ENCODE measurements around the gene KRT75. TPM values are rescaled to one million over a fixed set of nuclear protein-coding genes. Genes with fewer than 3 reads are reported as not detected.

The KRT75 gene
- polyA plus RNA-seq, 1 experiment = not detected

DNA sequence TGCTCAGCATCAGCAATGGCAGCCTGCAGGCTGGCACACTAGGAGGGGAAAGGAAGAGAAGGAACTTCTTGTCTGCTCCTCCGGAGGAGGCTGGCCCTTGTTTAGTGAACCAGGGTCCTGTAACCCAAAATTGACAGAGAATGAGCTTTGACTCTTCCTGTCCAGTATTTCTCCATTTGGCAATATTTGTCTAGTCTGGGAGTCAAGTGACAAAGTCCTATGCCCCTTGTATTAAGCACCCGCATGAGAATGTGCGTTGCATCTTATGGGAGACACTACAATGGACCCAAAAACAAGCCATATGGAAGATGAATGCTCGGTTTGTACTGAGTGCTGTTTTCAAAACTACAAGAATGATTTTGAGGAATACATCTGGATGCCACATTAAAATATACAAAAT, 35.7 kb upstream of the KRT75 start:
- no peak overlapping the region for H3K4me3 ChIP-seq (ENCODE audit: low read depth, low read length)
- POLR2A ChIA-PET = no interaction called here
- TF ChIP-seq CTCF (IDR thresholded peaks at IDR 0.05; ENCODE audit: insufficient read depth, low read depth, low read length) = no peak

GRCh38 chr12:52464897-52465296, 30.7 kb upstream of the KRT75 start:
- no peak overlapping the region for H3K4me3 ChIP-seq (ENCODE audit: low read depth, low read length)
- ChIA-PET CTCF (interaction anchor here (1.4 kb wide), 1 partner anchor 15 kb away, joined by 4 read pairs; no protein-coding TSS in a partner anchor), POLR2A (interaction anchor here (0.5 kb wide), 1 partner anchor 13 kb away, joined by 4 read pairs; the partner anchor contains the start of gene KRT6B)
- DNase-seq (ENCODE audit: low read depth) = no peak
- peaks cover 3% of the 10 kb centered on the region; the same call in 1 of the 2 replicates for H3K27me3 ChIP-seq (ENCODE audit: control insufficient read depth, insufficient read depth, low read length)
- H3K36me3 ChIP-seq (ENCODE audit: control insufficient read depth, insufficient read depth, low read length) = no peaks in the 10 kb centered on the region
- TF ChIP-seq CTCF (IDR thresholded peaks at IDR 0.05; ENCODE audit: insufficient read depth, low read depth, low read length) = no peak

More for the DNA sequence above, 35.7 kb upstream of the KRT75 start:
- Histone ChIP-seq H3K36me3 (ENCODE audit: control insufficient read depth, insufficient read depth, low read length) (no peaks in the 10 kb centered on the region), H3K27me3 (ENCODE audit: control insufficient read depth, insufficient read depth, low read length) (peaks cover 3% of the 10 kb centered on the region; the same call in 1 of the 2 replicates)
- no peak for DNase-seq (ENCODE audit: low read depth)
- CTCF ChIA-PET = no interaction called here

DNA sequence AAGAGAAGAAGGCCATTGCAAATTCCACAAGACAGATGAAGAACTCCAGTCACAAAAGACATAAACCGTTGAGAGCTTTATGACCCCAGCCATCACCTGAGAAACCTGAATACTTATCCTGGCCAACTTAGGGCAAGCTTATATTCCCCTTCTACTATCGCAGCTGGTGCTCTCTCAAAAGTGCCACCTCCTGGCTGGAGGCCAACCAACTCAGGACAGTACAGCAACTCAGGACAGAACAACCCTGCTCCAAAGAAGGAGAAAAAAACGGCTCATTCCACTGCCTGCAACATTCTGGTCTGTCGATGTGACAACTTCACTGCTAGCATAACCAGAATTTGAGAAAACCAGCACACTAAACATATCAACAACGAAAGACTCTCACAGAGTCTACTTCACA, 27.5 kb upstream of the KRT75 start:
- no peak overlapping the region for H3K4me3 ChIP-seq (ENCODE audit: low read depth, low read length)
- H3K36me3 ChIP-seq (ENCODE audit: control insufficient read depth, insufficient read depth, low read length) = no peaks in the 10 kb centered on the region
- TF ChIP-seq CTCF (IDR thresholded peaks at IDR 0.05; ENCODE audit: insufficient read depth, low read depth, low read length) = no peak
- CTCF ChIA-PET = no interaction called here
- POLR2A ChIA-PET = no interaction called here
- no peaks in the 10 kb centered on the region for H3K27me3 ChIP-seq (ENCODE audit: control insufficient read depth, insufficient read depth, low read length)
- no peak for DNase-seq (ENCODE audit: low read depth)

GRCh38 chr12:52458861-52459260, 24.7 kb upstream of the KRT75 start:
- no peak for DNase-seq (ENCODE audit: low read depth)
- no peaks in the 10 kb centered on the region for H3K36me3 ChIP-seq (ENCODE audit: control insufficient read depth, insufficient read depth, low read length)
- no peak overlapping the region for H3K4me3 ChIP-seq (ENCODE audit: low read depth, low read length)
- CTCF ChIA-PET = interaction anchor here (0.6 to 1.0 kb wide), 4 partner anchors 48 to 541 kb away, joined by 3 to 4 read pairs (median 4); no protein-coding TSS in a partner anchor
- TF ChIP-seq CTCF (IDR thresholded peaks at IDR 0.05; ENCODE audit: insufficient read depth, low read depth, low read length) = no peak
- H3K27me3 ChIP-seq (ENCODE audit: control insufficient read depth, insufficient read depth, low read length) = no peaks in the 10 kb centered on the region
- POLR2A ChIA-PET = interaction anchor here (0.6 kb wide), 1 partner anchor 12 kb away, joined by 5 read pairs; no protein-coding TSS in a partner anchor

- no peak for DNase-seq (ENCODE audit: low read depth)
- ChIA-PET POLR2A (no interaction called here), CTCF (interaction anchor here (0.7 kb wide), 1 partner anchor 180 kb away, joined by 3 read pairs; no protein-coding TSS in a partner anchor)
- H3K4me3 ChIP-seq (ENCODE audit: low read depth, low read length) = no peak overlapping the region
- TF ChIP-seq CTCF (IDR thresholded peaks at IDR 0.05; ENCODE audit: insufficient read depth, low read depth, low read length) = no peak
- no peaks in the 10 kb centered on the region for H3K36me3 ChIP-seq (ENCODE audit: control insufficient read depth, insufficient read depth, low read length)
- H3K27me3 ChIP-seq (ENCODE audit: control insufficient read depth, insufficient read depth, low read length) = no peaks in the 10 kb centered on the region
These were observed 21.6 kb upstream of the KRT75 start for GRCh38 chr12:52455821-52456220.
